Urothelium cell line (cell line): ENCODE measurements around the gene ZDHHC11B.

Experiments used
- DNase-seq: peaks from one replicate; pipeline ENCODE4 v3.0.0; 2011; ENCODE audit warnings: low spot score, mixed read lengths
- FAIRE-seq: peaks from 2 replicates; lab custom pipeline; 2011; peaks lifted over from hg19 to GRCh38; lab: Jason Lieb, UNC

Gene ZDHHC11B

GRCh38 chr5:665956-666711 is 118.4 kb downstream of the ZDHHC11B start:
- no peak for FAIRE-seq
- no peak for DNase-seq

- DNase-seq (peak; percentile 65), FAIRE-seq (no peak)
Measured at GRCh38 chr5:665541-665955, 119.0 kb downstream of the ZDHHC11B start.

GRCh38 chr5:664994-665360 is 119.6 kb downstream of the ZDHHC11B start:
- no peak for FAIRE-seq
- DNase-seq: no peak

- FAIRE-seq: no peak
- DNase-seq: no peak
Measured at GRCh38 chr5:664343-664993, 120.1 kb downstream of the ZDHHC11B start.

- no peak for FAIRE-seq
- DNase-seq: no peak
Measured at GRCh38 chr5:663436-664342, 120.8 kb downstream of the ZDHHC11B start.

- FAIRE-seq: no peak
- no peak for DNase-seq
Measured at GRCh38 chr5:662751-663435, 121.6 kb downstream of the ZDHHC11B start.

GRCh38 chr5:661891-662750 is 122.4 kb downstream of the ZDHHC11B start:
- FAIRE-seq: peak; percentile 5
- DNase-seq: no peak

- FAIRE-seq (no peak), DNase-seq (no peak)
Measured at GRCh38 chr5:660491-661030, 124.0 kb downstream of the ZDHHC11B start.
